Loucy (cell line): ENCODE data around the gene DEXI.
A peak's percentile ranks its signal among the peaks of the same experiment; 100 is the strongest.

ENCODE experiments used
- H2AFZ ChIP-seq: fragments of 200-600 bp; sonication (generic); 2 replicates; pipeline ENCODE4 v1.6.0; 2016; ENCODE audit warnings: antibody characterized with exemption, mild to moderate bottlenecking, low read length, moderate library complexity
- H3F3A ChIP-seq: fragments of 200-600 bp; 2 replicates; pipeline ENCODE4 v1.6.0; 2016; ENCODE audit warnings: antibody characterized with exemption, low read depth, mild to moderate bottlenecking
- H3K27me3 ChIP-seq: fragments of 200-600 bp; sonication (generic); 2 replicates; pipeline ENCODE4 v1.6.1; 2014; ENCODE audit warnings: low read length, mild to moderate bottlenecking; ENCODE audit not compliant: insufficient read depth, poor library complexity, severe bottlenecking
- H3K36me3 ChIP-seq: fragments of 200-600 bp; sonication (generic); 2 replicates; pipeline ENCODE4 v1.6.1; 2016; ENCODE audit warnings: low read length; ENCODE audit not compliant: insufficient read depth
- H3K4me1 ChIP-seq: fragments of 200-600 bp; sonication (generic); 2 replicates; pipeline ENCODE4 v1.5.1; 2014; ENCODE audit warnings: low read length, mild to moderate bottlenecking; ENCODE audit not compliant: insufficient read depth, poor library complexity, severe bottlenecking
- H3K4me2 ChIP-seq: fragments of 200-600 bp; sonication (generic); 2 replicates; pipeline ENCODE4 v1.6.0; 2014; ENCODE audit warnings: antibody characterized with exemption, low read length, low read depth, mild to moderate bottlenecking; ENCODE audit not compliant: poor library complexity, severe bottlenecking
- H3K4me3 ChIP-seq: fragments of 200-600 bp; sonication (generic); 2 replicates; pipeline ENCODE4 v1.5.1; 2014; ENCODE audit warnings: low read length, mild to moderate bottlenecking, mixed read lengths; ENCODE audit not compliant: poor library complexity, severe bottlenecking
- H3K79me2 ChIP-seq: fragments of 200-600 bp; sonication (generic); 2 replicates; pipeline ENCODE4 v1.6.1; 2014; ENCODE audit warnings: low read length; ENCODE audit not compliant: insufficient read depth
- H3K9ac ChIP-seq: fragments of 200-600 bp; sonication (generic); 2 replicates; pipeline ENCODE4 v1.6.0; 2014; ENCODE audit warnings: mild to moderate bottlenecking, low read depth, low read length, moderate library complexity; ENCODE audit not compliant: poor library complexity, severe bottlenecking
- H3K9me2 ChIP-seq: fragments of 200-600 bp; sonication (generic); replicated peaks from 2 replicates; pipeline ENCODE4 v1.6.1; 2016; ENCODE audit warnings: low read depth, low read length, mixed read lengths
- H3K9me3 ChIP-seq: fragments of 200-600 bp; sonication (generic); 2 replicates; pipeline ENCODE4 v1.6.1; 2014; ENCODE audit warnings: mild to moderate bottlenecking, antibody characterized with exemption, low read length, low read depth; ENCODE audit not compliant: insufficient read depth
- H4K20me1 ChIP-seq: fragments of 200-600 bp; sonication (generic); 2 replicates; pipeline ENCODE4 v1.6.0; 2014; ENCODE audit warnings: antibody characterized with exemption, low read length, mild to moderate bottlenecking; ENCODE audit not compliant: insufficient read depth, poor library complexity, severe bottlenecking
- EZH2phosphoT487 ChIP-seq: fragments of 200-600 bp; IDR thresholded peaks from 2 replicates; pipeline ENCODE4 v1.6.1; 2018; ENCODE audit warnings: antibody characterized with exemption, mild to moderate bottlenecking, moderate library complexity, borderline replicate concordance
- TF ChIP-seq, protein P1 (sequence below): fragments of 200-600 bp; sonication (generic); conservative IDR thresholded peaks from 2 replicates; pipeline ENCODE4 v1.5.1; 2014; ENCODE audit warnings: mild to moderate bottlenecking, antibody characterized with exemption, low read length

The DEXI gene

DNA sequence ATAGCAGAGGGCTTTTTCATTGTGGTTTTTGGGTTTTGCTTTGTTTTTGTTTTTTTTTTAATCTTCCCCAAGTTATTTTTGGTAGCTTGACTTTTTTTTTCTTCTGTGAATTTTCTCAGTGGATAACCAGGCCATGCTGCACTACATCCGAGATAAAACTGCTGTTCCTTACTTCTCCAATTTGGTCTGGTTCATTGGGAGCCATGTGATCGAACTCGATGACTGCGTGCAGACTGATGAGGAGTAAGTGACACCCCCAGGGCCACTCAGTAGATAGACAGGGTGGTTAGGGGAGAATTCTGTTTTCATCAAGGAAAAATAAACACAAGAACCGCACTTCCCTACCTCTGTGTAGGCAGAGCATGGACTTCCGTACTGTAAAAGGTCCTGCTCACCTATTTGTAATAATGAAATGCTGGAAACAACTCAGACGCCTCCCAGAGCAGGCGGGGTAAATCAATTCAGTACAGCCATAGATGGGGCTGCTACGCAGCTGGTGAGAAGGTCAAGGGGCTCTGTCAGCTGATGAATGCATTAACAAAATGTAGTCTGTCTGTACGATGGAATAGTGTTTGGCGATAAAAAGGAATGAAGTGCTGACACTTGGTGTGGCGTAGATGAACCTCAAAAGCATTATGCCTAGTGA lies 30.7 kb upstream of the DEXI start:
- Histone ChIP-seq H3K36me3 (peaks cover 26% of the 10 kb centered on the region; the same call in 1 of the 2 replicates), H3K9ac (no peak overlapping the region), H3K79me2 (no peaks in the 10 kb centered on the region), H3K4me3 (no peak overlapping the region), H3K9me3 (no peaks in the 10 kb centered on the region), H3K4me1 (no peaks in the 10 kb centered on the region), H3K27me3 (no peaks in the 10 kb centered on the region), H2AFZ (no peak overlapping the region), H3F3A (no peaks in the 10 kb centered on the region), H3K4me2 (no peak overlapping the region), H4K20me1 (no peaks in the 10 kb centered on the region), H3K9me2 (no peaks in the 10 kb centered on the region)
- TF ChIP-seq, protein P1, sequence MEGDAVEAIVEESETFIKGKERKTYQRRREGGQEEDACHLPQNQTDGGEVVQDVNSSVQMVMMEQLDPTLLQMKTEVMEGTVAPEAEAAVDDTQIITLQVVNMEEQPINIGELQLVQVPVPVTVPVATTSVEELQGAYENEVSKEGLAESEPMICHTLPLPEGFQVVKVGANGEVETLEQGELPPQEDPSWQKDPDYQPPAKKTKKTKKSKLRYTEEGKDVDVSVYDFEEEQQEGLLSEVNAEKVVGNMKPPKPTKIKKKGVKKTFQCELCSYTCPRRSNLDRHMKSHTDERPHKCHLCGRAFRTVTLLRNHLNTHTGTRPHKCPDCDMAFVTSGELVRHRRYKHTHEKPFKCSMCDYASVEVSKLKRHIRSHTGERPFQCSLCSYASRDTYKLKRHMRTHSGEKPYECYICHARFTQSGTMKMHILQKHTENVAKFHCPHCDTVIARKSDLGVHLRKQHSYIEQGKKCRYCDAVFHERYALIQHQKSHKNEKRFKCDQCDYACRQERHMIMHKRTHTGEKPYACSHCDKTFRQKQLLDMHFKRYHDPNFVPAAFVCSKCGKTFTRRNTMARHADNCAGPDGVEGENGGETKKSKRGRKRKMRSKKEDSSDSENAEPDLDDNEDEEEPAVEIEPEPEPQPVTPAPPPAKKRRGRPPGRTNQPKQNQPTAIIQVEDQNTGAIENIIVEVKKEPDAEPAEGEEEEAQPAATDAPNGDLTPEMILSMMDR: no peak
- no peak for TF ChIP-seq EZH2phosphoT487

DNA sequence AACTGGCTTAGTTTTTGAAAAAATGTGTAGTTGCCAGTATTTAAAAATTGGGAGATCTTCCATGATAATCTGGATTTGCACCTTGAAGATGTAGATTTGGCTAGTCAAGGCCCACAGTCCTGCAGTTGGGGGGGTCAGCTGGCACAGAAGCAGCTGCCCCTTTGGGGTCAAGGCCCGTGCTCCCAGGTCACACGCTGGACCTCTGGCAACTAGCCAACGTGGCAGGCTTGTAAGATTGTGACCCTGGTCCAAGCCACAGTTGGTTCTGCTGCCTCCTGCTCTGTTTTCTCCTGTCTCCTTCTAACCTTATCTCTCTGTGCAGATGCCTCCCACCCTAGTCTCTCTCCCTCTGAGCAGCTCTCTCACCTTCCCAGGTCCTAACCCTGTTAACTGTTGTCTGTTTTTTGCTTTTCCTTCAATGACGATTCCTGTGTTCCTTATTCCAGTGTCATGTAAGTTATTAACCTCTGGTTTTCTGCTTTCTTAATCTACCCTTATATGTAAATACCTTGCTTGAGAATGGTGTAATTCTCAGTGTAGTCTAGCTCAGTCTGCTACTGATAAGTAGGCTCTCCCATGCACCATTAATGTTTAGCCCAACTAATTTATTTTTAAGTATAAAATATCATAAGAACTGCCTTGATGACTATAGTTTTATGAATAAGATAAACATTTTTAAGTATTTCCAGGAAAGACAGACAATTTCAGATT lies 30.0 kb upstream of the DEXI start:
- Histone ChIP-seq H3K27me3 (no peaks in the 10 kb centered on the region), H3K4me2 (no peak overlapping the region), H3F3A (no peaks in the 10 kb centered on the region), H3K9ac (no peak overlapping the region), H3K36me3 (peaks cover 26% of the 10 kb centered on the region; the same call in 1 of the 2 replicates), H3K4me3 (no peak overlapping the region), H3K79me2 (no peaks in the 10 kb centered on the region), H3K4me1 (no peaks in the 10 kb centered on the region), H3K9me3 (no peaks in the 10 kb centered on the region), H4K20me1 (no peaks in the 10 kb centered on the region), H2AFZ (no peak overlapping the region), H3K9me2 (no peaks in the 10 kb centered on the region)
- TF ChIP-seq, protein P1: no peak
- TF ChIP-seq EZH2phosphoT487: no peak

DNA sequence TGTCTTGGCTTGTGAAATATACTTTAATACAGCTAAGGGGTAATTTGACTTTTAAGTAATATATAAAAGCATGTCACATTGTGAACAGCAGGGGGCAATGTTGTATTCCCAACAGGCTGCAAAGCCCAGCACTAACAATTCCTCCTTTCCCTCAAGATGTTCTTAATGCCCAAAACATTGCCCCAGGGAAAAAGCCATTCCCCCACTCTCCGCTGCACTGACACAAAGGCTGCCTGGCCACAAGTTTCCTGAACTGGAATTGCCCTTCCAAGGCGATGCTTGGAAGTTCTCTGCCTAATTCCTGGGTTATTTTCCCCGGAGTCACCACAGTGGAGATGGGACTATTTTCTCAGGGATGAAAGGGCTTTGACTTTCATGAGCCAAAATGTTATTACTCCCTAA lies 29.3 kb upstream of the DEXI start:
- Histone ChIP-seq H3K36me3 (peaks cover 26% of the 10 kb centered on the region; the same call in 1 of the 2 replicates), H3K27me3 (no peaks in the 10 kb centered on the region), H3K4me2 (no peak overlapping the region), H3K4me3 (no peak overlapping the region), H3K9ac (no peak overlapping the region), H3K9me2 (no peaks in the 10 kb centered on the region), H3K79me2 (no peaks in the 10 kb centered on the region), H3K4me1 (no peaks in the 10 kb centered on the region), H3F3A (no peaks in the 10 kb centered on the region), H3K9me3 (no peaks in the 10 kb centered on the region), H2AFZ (no peak overlapping the region), H4K20me1 (no peaks in the 10 kb centered on the region)
- TF ChIP-seq EZH2phosphoT487: no peak
- TF ChIP-seq, protein P1: peak; percentile 61
